HG03432 (cell line): ENCODE data around the gene GRB10.

ENCODE experiments used
- ATAC-seq: cut with Tn5 transposase; IDR thresholded peaks from one replicate; pipeline ENCODE4 v1.9.1; 2021; ENCODE audit warnings: mild to moderate bottlenecking, moderate library complexity; ENCODE audit not compliant: unreplicated experiment

Gene GRB10

DNA sequence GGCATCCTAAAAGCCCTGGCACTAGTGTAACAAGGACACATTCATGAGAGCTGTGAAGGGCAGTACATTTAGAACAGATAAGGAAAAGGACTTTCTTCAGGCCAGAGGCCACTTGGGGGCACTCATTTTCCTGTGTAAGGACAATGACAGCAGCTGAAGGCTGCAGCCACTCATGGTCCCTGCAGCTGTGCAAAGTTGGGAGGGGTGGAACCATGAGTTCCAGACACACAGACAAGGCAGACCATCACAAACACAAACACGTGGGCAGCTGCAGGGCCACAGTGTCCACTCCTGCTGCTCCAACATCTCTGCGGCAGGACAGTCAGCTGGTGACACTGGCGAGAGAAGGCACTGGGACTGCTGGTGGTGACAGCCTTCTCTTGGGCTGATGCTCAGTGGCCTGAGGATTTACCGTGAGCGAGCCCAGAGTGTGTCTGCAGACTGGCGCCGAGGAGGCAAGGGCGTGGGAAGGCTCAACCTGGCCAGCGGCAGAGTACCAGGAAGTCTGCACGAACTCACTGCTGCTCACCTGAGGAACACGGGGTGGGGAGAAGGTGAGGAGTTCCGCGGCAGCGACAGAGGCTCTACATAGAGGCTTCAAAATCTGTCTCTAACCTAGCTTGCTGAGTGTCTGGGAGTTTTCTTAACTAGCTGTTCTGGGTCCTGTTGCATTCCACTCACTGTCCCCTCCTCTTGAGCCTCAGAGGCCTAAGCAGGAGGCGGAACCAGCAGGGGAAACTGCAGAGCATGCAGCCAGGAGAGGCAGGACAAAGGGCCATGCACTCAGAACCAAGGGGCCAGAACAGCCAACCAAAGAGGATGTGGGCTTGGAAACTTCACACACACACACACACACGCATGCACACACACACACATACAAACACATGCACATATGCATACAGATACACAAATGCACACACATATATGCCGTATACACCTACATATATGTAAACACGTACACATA is 141.0 kb downstream of the GRB10 start:
- no peak for ATAC-seq

DNA sequence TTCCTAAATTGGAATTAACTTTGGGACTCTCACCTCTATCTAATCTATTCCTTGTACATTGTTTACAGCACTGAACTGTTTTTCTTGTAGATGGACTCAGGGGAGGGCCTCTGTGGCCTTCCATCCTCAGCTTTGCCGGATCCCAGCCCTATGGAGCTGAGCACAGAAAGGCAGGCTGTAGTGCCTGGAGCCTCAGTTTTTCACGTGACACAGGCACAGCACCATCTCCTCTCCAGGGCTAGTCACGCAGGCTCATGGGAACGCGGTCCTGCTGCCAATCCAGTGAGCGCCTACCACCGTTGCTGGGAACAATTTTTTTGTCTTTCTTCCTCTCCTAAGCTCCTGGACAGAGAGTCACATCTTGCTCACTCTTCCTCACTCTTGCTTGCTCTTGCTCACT is 141.9 kb downstream of the GRB10 start:
- ATAC-seq, result no peak

DNA sequence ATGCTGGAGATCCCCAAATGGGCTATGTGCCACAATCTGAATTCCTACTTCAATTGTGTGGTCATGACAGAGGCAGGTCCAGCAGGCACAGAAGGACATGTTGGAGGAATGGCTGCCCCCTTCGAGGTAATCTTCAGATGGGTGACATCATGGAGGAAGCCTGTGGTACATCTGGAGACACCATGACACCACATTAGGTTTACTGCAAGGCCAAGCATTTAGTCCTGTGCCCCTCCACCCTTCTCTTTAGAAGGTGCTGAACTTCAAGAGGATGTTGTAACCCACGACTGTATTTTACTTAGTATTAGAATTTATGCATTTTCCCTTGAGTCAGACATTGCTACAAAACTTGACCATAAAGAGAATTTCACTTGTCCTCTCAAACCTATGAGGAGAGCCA is 142.4 kb downstream of the GRB10 start:
- ATAC-seq, result no peak

DNA sequence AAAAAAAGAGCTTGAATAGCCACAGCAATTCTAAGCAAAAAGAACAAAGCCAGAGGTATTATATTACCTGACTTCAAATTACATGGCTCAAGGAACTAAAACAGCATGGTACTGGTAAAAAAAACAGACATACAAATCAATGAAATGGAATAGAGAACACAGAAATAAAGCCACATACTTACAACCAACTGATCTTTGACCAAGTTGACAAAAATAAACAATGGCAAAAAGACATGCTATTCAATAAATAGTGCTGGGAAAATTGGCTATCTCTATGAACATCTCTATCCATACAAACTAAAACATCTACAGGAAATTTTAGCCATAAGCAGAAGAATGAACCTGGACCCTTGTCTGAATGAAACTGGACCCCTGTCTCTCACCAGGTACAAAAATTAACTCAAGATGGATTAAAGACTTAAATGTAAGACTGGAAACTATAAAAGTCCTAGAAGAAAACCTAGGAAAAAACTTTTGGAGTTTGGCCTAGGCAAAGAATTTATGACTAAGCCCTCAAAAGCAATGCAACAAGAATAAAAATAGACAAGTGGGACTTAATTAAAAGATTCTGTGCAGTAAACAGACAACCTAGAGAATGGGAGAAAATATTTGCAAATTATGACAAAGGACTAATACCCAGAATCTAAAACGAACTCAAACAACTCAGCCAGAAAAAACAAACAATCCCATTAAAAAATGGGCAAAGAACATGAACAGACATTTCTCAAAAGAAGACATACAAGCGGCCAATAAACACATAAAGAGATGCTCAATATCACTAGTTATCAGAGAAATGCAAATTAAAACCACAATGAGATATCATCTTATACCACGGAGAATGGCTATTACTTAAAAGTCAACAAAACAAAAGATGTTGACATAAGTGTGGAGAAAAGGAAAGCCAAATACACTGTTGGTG is 144.7 kb downstream of the GRB10 start:
- no peak for ATAC-seq

DNA sequence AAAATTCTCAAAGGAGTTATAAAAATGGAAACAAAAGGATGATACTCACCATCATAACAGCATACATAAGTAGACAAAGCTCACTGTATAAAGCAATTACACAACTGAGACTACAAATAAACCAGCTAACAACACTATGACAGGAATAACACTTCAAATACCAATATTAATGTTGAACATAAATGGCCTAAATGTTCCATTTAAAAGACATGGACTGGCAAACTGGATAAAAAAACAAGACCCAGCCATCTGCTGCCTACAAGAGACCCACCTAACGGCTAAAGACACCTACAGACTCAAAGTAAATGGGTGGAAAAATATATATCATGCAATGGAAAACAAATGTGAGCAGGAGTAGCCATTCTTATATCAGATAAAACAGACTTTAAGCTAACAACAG is 148.3 kb downstream of the GRB10 start:
- no peak for ATAC-seq

DNA sequence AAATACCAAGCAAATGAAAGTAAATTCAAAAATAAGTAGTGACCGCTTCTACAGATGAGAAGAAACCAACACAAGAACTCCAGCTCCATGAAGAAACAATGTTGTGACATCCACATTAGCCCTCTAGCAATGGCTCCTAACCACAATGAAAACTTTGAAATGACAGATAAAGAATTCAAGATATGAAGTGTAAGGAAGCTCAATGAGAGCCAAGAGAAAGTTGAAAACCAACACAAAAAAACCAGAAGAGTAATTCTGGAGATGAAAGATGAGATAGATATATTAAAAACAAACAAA is 149.3 kb downstream of the GRB10 start:
- no peak for ATAC-seq

DNA sequence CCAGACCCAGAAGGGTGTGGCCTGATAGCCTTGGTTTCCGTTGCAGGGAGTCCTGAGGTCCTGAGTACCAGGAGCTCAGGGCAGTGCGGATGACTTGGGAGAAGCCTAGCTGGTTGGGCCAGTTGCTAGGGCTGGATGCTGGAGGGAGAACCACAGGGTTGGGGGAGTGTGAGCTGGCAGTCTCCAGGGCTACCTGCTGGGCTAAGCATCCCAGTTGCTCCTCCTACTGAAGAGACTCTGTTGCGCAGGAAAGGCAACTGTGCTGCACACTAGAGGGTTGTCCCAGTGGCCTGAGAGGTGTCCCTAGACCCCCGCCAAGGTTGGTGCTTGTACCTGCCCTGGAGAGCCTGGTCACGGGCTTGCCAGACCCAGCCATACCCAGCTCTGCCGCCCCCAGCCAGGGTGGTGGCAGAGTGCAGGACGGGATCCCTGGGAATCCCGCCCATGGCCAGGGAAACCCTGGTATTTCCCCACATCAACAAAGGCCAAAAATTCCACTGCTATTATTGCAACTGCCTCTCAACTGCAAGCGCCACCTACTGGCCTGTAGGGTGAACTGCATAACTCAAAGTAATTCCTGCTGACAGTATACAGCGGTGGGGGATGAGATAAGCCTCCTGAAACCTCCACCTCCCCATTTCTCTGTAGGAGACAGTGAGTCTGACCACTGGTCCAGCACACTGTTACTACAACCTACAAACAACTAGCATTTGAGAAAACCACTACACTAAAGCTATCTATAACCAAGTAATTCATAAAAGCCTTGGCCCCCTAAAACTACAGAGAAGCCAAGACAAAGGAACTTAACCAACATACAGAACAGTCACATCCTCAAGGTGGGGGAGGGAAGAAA is 149.9 kb downstream of the GRB10 start:
- peak; percentile 82 for ATAC-seq

DNA sequence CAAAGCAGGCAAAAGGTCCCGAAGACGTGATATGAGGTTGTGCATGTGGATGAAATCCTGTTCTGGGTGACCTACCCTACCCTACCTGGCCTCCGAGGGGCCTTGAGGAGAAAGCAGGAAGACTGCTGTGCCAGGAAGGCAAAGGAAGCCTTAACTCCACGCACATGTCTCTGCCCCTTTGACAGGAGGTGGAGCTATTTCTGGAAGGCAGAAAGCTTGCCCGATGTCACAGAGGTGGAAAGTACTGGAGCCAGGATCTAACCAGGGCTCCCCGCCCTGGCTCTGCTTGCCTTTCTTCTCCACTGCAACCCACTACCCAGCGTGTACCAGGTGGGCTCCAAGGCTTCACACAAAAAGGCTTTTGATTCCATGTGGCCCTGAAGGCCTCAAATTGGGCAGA is 151.1 kb downstream of the GRB10 start:
- ATAC-seq, result no peak

DNA sequence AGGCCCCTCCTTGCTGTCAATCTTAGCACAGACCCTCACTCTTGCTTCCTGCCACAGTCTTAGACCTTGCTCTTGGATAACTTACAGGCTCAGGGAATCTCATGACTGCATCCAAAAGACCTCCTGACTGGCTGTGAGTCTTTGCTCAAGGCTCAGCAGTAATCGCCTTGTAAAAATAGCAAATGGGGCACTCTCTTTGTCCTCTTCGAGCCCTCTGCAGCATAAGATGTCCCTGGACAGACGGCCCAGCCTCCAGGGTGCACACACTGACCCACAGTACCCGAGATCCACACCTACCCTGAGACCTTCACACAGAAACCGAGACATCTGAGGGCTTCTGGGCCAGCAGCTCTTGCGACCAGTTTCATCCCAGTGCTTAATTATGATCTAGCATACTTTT is 151.6 kb downstream of the GRB10 start:
- no peak for ATAC-seq

DNA sequence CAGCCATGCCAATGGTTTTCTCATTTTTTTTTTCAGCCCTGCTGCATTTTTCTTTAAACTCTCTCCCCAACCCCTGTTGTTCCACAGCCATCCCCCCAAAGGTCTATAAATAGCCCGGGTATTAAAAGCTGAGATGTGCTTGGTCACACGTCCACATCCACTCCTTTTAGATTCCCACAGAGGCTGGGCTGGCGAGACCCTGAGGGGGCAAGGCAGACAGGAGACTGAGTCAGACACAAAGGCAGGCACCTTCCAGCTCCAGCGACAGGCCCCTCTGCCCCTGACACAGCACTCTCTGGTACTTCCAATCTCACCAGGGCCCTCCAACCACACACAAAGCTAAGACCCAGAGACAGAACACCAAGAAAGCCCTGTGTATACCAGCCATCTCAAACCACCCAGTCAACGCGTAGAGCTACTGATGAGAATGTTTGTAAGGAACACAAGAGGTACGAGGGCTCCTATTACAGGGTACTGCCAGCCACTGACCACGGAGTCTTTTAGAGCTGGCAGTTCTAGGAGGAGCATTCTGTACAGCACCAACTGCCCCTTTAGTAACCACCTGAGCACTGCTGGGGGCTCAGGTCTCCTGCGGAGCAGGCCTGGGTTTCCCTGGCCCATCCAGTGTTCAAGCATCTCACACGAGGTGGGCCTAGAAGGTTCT is 153.3 kb downstream of the GRB10 start:
- no peak for ATAC-seq

DNA sequence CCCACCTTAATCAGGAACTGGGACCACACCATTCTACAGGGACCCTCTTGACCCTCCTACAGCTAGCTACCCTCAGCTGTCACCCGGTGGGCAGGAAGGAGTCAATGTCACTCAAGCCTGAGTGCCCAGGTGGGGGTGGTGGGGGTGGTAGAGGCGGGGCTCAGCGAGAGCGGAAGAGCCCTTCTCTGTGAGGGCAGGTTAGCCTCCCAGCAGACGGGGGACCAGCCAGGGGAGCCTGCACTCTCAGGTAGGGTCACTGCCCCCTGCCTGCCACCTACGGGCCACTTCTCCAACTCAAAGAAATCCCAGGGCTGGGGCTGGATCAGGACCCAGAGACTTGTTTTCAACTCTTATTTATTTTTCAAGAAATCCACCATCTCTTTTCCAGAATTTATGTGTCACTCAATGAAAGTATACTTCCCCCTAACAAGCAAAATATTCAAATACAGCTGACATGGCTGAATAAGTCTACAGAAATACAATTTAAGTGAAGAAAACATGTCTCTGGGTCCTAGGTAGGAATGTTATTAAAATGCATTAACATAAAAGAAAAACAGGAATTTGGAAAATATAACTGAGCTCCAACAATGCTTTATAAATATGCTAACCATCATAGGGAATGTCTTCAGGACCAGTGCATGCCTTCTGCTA is 154.1 kb downstream of the GRB10 start:
- ATAC-seq, result no peak

DNA sequence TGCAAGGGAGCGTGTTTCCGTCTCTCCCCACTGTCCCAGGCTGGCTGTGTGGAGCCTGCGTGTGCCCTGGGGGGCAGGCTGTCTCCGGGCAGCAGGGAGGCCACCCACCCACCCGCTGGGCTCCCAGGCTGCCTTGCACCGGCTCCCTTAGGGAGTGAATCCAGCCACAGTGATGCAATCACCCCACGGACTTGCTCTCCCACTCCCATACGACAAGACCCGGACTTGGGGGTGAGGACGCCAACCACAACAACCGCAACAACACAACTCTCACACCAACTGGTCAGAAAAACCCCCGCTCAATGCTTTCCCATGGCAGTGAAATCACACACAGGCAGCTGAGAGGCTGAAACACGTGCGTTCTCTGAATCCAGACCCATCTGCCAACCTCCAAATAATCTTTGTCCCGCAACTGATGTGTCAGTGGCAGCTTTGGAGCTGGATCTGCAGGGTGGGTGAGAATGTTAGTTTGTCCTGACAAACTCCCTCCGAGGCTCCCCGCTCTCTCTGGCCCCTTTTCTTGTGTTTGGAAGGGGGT is 154.8 kb downstream of the GRB10 start:
- ATAC-seq, result no peak

DNA sequence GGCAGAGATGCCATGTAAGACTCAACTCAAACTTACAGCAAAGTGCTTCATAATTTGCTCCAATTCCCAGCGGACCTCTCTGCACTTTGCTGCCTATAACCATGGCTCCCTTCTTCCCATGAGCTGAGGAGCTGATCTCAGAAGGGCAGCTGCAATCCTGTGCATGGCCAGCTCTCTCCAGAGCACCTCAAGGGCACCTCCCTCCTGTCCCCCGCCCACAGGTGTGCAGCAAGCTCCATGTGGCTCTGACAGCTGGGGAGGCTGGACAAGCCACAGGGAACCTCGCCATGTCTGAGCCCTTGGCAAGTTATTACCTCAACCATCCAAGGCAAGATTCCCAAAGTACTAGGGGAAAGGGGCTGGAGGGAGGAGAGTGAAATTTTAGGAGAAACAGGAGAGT is 156.4 kb downstream of the GRB10 start:
- ATAC-seq, result no peak

DNA sequence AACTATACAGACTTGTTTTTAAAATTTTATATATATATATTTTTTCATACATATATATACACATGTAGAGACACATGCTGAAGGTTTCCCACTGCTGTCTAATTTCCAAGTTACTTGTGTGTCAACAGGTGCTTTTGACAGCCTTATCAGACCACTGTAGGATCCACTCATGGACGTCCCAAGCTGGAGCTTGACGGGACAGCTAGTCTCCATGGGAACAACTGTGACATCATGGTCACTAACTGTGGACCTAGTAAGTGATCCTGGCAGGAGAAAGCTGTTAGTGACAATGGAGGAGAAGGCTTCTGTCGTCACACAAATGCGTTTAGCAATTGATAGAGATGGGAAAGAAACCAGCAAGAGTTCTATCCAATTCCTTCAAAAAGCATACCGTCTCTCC is 157.3 kb downstream of the GRB10 start:
- no peak for ATAC-seq

DNA sequence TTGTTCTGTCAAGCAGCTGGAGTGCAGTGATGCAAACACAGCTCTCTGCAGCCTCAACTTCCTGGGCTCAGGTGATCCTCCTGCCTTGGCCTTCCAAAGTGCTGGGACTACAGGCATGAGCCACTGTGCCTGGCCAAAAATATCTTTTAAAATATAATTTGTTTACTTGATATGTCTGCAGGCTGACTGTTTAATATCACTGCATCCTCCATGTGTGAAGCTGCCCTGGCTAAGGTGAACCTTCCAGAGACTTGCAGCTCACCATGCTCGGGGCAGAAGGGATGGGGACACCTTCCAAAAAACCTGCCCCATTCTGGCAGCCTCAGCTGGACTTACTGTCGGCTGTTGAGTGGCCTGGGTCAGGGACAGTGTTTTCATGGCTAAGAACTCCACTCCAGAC is 159.9 kb downstream of the GRB10 start:
- ATAC-seq, result no peak

DNA sequence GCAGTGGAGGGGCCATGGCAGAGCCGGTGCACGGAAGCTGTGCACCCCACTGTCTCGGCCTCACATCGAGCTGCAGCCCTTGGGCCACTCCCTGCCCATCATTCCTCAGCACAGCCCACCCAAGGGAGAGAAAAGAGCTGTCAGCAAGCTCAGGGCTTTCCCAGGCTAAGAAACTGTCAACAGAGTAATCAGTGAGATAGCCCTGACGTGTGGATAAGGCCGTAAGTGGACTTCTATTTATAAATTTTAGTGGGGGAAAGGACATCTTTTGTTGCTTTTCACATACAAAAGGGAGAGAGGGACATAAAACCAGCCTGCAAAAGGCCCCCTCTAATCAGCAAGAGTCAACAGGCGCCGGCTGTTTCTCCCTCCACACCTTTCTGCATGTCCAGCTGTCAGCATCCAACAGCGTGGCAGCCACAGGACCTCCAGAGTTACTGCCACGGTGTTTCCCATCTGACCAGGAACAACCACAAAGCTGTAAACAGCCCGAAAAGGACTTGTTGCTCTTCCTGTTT is 160.7 kb downstream of the GRB10 start:
- no peak for ATAC-seq

DNA sequence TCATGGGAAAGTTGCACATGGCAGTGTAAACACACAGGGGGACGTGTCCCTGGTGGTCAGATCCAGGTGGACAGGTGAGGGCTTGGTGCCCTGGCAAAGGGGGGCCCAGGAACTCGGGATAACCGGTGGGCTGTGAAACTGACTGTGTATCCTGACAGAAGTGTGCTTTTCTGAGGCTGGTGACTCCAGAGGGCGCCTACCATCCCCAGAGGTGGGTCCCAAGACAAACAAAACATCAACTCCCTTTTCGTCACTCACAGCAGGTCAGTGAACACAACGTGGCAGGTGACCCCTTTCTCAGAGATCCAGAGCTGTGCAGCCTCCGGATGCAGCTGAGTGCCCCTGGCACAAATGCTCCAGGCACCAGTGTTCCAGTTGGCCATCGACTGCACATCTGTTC is 161.5 kb downstream of the GRB10 start:
- no peak for ATAC-seq

DNA sequence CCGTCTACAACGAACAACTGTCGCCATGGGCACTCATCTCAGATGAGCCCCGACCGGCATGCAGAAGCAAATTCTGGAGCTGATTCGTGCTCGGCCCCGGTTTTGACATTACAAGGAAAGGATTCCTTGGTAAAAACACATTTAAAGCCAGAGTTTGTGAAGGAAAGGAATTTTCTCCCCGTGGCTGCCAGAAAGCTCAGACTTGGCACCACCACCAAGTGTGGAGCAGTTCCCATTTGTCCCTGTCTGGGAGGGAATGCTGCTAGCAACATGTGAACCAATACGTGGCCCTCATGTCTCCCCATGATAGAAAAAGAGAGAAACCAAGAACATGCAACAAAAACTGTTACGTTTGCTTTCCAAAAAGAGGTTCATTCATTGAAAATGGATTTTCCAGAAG is 162.3 kb downstream of the GRB10 start:
- no peak for ATAC-seq

DNA sequence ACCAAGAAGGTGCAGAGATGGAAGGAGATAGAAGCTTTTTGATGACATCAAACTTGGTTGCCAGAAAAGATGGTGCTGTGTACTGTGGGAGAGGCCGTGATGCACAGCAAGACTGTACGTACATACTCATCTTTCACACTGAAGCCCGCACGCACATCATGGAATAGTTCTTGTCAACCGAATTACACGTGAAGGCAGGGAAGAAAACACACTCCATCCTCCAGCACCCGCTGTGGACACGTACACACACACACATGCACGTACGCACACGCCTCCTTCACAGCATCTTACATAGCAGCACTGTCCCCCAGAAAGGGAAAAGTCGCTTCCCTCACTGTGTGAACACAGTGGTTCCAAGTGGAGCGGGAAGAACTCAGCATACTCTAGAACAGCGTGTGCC is 163.0 kb downstream of the GRB10 start:
- no peak for ATAC-seq

DNA sequence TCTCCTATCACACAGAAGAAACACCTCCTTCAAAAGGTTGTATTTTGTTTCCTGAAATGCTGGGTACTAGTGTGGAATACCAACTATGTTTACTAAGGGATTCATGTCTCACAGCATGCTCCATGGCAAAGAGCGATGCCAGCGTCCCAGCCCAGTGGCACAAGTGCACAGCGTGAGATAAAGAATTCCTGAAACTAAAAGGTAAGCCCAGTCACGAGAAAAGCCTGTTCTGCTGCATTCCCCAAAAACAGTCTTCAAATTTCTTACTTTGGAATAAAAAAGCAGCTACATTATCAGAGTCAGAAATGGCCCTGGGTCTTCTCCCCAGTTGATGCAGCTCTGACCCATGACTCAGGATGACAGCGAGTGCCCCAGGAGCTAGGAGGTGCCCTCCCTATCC is 164.4 kb downstream of the GRB10 start:
- no peak for ATAC-seq
